ENCODE measurements around the gene GPHN.
"Not testable (repeated sequence)": the region's sequence is repeated elsewhere in the genome, so short reads cannot be mapped to it uniquely, and the experiment has no call there.

GPHN gene

DNA sequence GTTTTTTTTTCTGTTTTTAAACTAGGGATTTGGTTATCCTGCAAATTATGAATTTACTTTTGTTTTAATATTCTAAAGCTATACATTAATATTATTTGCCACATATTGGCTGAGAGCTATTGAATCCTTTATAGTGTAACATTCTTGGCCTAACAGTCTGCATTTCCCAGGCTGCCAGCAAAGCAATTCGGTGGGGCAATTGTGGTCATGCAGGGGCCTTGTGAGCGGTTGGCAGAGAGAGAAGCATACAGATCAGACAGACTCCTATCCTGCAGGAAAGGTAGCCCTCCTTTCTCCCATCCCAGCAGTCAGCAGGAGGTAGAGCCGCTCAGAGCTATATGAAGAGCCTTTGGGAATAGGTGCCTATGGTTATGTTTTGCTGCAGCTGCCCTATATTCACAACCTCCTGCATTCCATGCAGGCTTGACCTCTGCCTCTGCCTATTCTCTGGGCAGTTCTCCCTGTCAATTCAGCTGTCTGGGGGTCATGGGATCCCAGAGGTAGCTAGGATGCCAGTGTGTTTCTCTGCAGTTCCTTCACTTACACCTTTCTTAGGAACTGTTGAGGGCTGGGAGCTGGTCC, 144.7 kb downstream of the GPHN start:
- Histone ChIP-seq H3K27me3 (ENCODE audit: control insufficient read depth in 1 of 2, insufficient read depth in 2 of 2, low read length in 2 of 2) (no peaks in the 10 kb centered on the region), H3K9me3 (ENCODE audit: control insufficient read depth in 2 of 2, low read length in 2 of 2) (no peaks in the 10 kb centered on the region), H3K9ac (ENCODE audit: low read length in 2 of 2) (no peak overlapping the region), H3K36me3 (ENCODE audit: control insufficient read depth in 2 of 2, insufficient read depth in 2 of 2, low read length in 2 of 2) (no peaks in the 10 kb centered on the region), H3K4me1 (ENCODE audit: control insufficient read depth, insufficient read depth, low read length) (no peaks in the 10 kb centered on the region), H3K27ac (ENCODE audit: low read length) (no peak overlapping the region), H3K4me3 (ENCODE audit: low read length in 2 of 2) (no peak overlapping the region)

DNA sequence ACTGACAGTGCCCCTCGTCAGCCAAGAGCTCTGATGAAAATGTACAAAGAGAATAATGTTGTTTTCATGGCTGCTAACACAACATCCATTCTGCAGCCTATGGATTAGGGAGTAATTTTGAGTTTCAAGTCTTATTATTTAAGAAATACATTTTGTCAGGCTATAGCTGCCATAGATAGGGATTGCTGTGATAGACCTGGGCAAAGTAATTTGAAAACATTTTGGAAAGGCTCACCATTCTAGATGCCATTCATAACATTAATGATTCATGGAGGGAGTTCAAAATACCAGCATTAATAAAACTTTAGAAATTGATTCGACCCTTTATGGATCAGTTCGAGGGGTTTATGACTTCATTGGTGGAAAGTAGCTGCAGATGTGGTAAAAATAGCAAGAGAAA, 149.8 kb downstream of the GPHN start:
- H3K27ac ChIP-seq (ENCODE audit: low read length): no peak overlapping the region
- no peak overlapping the region for H3K9ac ChIP-seq (ENCODE audit: low read length in 2 of 2)
- peaks cover 0 to 2% of the 10 kb centered on the region in 2 donors for H3K9me3 ChIP-seq (ENCODE audit: control insufficient read depth in 2 of 2, low read length in 2 of 2)
- no peaks in the 10 kb centered on the region for H3K4me1 ChIP-seq (ENCODE audit: control insufficient read depth, insufficient read depth, low read length)
- H3K4me3 ChIP-seq (ENCODE audit: low read length in 2 of 2): no peak overlapping the region
- no peaks in the 10 kb centered on the region for H3K36me3 ChIP-seq (ENCODE audit: control insufficient read depth in 2 of 2, insufficient read depth in 2 of 2, low read length in 2 of 2)
- H3K27me3 ChIP-seq (ENCODE audit: control insufficient read depth in 1 of 2, insufficient read depth in 2 of 2, low read length in 2 of 2): no peaks in the 10 kb centered on the region

DNA sequence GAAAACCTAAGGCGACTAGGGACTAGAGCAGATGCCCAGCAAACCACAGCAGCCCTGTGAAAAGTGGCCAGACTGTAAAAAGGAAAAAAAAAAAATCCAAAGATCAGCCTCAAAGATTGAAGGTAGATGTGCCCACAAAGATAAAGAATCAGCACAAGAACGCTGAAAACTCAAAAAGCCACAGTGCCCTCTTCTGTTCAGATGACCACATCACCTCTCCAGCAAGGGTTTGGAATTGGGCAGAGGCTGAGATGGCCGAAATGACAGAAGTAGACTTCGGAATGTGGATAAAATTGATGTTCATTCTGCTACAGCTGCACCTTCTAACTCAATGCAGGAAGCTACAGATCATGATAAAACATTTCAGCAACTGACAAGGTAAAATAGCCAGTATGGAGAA, 154.4 kb downstream of the GPHN start:
- Histone ChIP-seq H3K9me3 (ENCODE audit: control insufficient read depth in 2 of 2, low read length in 2 of 2) (peaks cover 0 to 2% of the 10 kb centered on the region in 2 donors), H3K36me3 (ENCODE audit: control insufficient read depth in 2 of 2, insufficient read depth in 2 of 2, low read length in 2 of 2) (no peaks in the 10 kb centered on the region), H3K27ac (ENCODE audit: low read length) (no peak overlapping the region), H3K4me1 (ENCODE audit: control insufficient read depth, insufficient read depth, low read length) (no peaks in the 10 kb centered on the region), H3K27me3 (ENCODE audit: control insufficient read depth in 1 of 2, insufficient read depth in 2 of 2, low read length in 2 of 2) (no peaks in the 10 kb centered on the region), H3K4me3 (ENCODE audit: low read length in 2 of 2) (no peak overlapping the region), H3K9ac (ENCODE audit: low read length in 2 of 2) (no peak overlapping the region)

DNA sequence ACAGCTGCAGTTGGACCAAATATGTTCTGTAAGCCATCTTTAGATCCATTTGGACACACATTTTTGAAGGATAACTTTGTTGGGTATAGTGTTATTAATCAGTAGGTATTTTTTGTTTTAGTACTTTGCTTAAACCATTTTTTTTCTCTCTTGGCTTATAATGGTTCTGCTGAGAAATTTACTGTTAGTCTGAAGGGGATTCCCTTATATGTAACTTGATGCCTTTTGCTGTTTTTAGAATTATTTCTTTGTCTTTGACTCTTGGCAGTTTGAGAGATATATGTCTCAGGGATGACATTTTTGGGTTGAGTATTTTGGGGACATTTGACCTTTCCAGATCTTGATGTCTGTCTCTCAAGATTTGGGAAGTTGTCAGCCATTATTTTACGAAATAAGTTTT, 169.8 kb downstream of the GPHN start:
- no peaks in the 10 kb centered on the region for H3K4me1 ChIP-seq (ENCODE audit: control insufficient read depth, insufficient read depth, low read length)
- no peaks in the 10 kb centered on the region for H3K27me3 ChIP-seq (ENCODE audit: control insufficient read depth in 1 of 2, insufficient read depth in 2 of 2, low read length in 2 of 2)
- no peak overlapping the region for H3K9ac ChIP-seq (ENCODE audit: low read length in 2 of 2)
- no peak overlapping the region for H3K27ac ChIP-seq (ENCODE audit: low read length)
- H3K9me3 ChIP-seq (ENCODE audit: control insufficient read depth in 2 of 2, low read length in 2 of 2): peaks cover 0 to 16% of the 10 kb centered on the region in 2 donors
- H3K36me3 ChIP-seq (ENCODE audit: control insufficient read depth in 2 of 2, insufficient read depth in 2 of 2, low read length in 2 of 2): no peaks in the 10 kb centered on the region
- no peak overlapping the region for H3K4me3 ChIP-seq (ENCODE audit: low read length in 2 of 2)

DNA sequence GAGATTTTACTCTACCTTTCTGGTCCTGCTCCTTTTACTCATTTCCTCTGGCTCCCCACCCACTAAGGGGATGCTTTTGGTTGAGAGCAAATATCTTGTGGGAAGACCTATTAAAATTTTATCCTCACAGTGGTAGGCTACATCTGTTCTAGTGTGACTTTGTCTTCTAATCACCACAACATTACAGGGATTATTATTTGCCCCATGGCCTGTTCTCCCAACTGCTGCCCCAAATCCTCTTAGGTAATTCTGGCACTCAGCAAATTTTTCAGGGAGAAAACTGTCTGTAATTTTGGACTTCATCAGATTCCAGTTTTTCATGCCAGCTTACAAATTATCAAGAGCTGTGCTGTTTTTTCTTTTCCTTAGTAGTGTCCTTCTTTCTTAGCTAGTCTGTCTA, 172.3 kb downstream of the GPHN start:
- Histone ChIP-seq H3K9me3 (ENCODE audit: control insufficient read depth in 2 of 2, low read length in 2 of 2) (peaks cover 0 to 9% of the 10 kb centered on the region in 2 donors), H3K4me3 (ENCODE audit: low read length in 2 of 2) (no peak overlapping the region), H3K36me3 (ENCODE audit: control insufficient read depth in 2 of 2, insufficient read depth in 2 of 2, low read length in 2 of 2) (no peaks in the 10 kb centered on the region), H3K9ac (ENCODE audit: low read length in 2 of 2) (no peak overlapping the region), H3K27me3 (ENCODE audit: control insufficient read depth in 1 of 2, insufficient read depth in 2 of 2, low read length in 2 of 2) (no peaks in the 10 kb centered on the region), H3K4me1 (ENCODE audit: control insufficient read depth, insufficient read depth, low read length) (no peaks in the 10 kb centered on the region), H3K27ac (ENCODE audit: low read length) (no peak overlapping the region)

DNA sequence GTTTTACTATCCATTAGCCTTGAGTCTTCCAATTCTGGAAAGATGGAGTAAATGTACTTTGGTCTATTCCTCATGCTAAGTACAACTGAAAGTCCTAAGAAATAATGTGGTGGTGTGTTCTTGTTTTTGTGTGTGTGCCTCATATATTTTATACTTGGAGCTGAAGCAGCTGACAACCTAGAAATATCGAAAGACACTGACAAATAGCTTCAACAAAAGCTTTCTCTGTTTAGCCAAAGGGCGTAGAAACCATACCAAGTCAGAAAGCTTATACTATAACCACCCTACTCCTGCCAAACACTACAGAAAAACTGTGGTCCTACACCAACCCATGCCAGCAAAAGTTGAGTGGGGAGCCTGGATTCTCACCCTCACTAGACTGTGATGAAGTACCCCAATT, 188.4 kb downstream of the GPHN start:
- Histone ChIP-seq H3K36me3 (ENCODE audit: control insufficient read depth in 2 of 2, insufficient read depth in 2 of 2, low read length in 2 of 2) (no peaks in the 10 kb centered on the region), H3K4me1 (ENCODE audit: control insufficient read depth, insufficient read depth, low read length) (no peaks in the 10 kb centered on the region), H3K9me3 (ENCODE audit: control insufficient read depth in 2 of 2, low read length in 2 of 2) (no peaks in the 10 kb centered on the region), H3K27ac (ENCODE audit: low read length) (no peak overlapping the region), H3K27me3 (ENCODE audit: control insufficient read depth in 1 of 2, insufficient read depth in 2 of 2, low read length in 2 of 2) (no peaks in the 10 kb centered on the region), H3K4me3 (ENCODE audit: low read length in 2 of 2) (no peak overlapping the region), H3K9ac (ENCODE audit: low read length in 2 of 2) (no peak overlapping the region)

DNA sequence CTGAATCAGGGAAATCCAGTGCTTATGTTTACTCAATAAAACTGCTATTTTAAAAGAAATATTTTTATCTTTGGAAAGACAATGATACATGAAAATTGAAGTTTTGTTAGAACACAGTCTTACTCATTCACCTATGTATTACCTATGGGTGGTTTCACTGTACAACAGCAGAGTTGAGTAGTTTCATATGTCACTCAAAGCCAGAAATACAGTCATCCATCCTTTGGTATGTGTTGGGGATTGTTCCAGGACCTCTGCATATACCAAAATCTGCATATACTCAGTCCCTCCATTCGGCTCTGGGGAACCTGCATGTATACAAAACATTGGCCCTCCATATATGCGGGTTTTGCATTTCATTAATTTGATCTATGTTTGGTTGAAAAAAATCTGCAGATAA, 190.6 kb downstream of the GPHN start:
- Histone ChIP-seq H3K4me3 (ENCODE audit: low read length in 2 of 2) (no peak overlapping the region), H3K9me3 (ENCODE audit: control insufficient read depth in 2 of 2, low read length in 2 of 2) (no peaks in the 10 kb centered on the region), H3K27ac (ENCODE audit: low read length) (no peak overlapping the region), H3K27me3 (ENCODE audit: control insufficient read depth in 1 of 2, insufficient read depth in 2 of 2, low read length in 2 of 2) (no peaks in the 10 kb centered on the region), H3K36me3 (ENCODE audit: control insufficient read depth in 2 of 2, insufficient read depth in 2 of 2, low read length in 2 of 2) (no peaks in the 10 kb centered on the region), H3K4me1 (ENCODE audit: control insufficient read depth, insufficient read depth, low read length) (no peaks in the 10 kb centered on the region), H3K9ac (ENCODE audit: low read length in 2 of 2) (no peak overlapping the region)

DNA sequence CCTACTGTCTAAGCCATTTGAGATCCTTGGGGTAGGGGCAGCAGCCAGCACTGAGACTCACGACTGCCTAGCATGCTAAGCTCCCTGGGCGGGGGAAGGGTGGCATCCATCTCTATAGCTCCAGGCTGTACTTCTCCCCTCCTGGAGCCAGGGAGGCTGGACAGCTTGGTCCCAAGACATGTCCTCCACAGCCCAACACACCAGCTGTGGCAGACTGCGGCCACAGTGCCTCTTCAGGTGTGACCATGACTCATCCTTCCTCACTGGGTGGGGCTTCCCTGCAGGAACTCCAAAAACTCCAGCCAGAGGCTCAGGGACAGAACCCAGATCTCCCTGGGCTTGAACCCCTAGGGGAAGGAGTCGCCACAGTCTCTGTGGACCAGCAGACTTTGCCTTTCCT, 193.9 kb downstream of the GPHN start:
- no peak overlapping the region for H3K27ac ChIP-seq (ENCODE audit: low read length)
- no peak overlapping the region for H3K9ac ChIP-seq (ENCODE audit: low read length in 2 of 2)
- no peaks in the 10 kb centered on the region for H3K9me3 ChIP-seq (ENCODE audit: control insufficient read depth in 2 of 2, low read length in 2 of 2)
- no peak overlapping the region for H3K4me3 ChIP-seq (ENCODE audit: low read length in 2 of 2)
- no peaks in the 10 kb centered on the region for H3K36me3 ChIP-seq (ENCODE audit: control insufficient read depth in 2 of 2, insufficient read depth in 2 of 2, low read length in 2 of 2)
- no peaks in the 10 kb centered on the region for H3K4me1 ChIP-seq (ENCODE audit: control insufficient read depth, insufficient read depth, low read length)
- H3K27me3 ChIP-seq (ENCODE audit: control insufficient read depth in 1 of 2, insufficient read depth in 2 of 2, low read length in 2 of 2): no peaks in the 10 kb centered on the region

DNA sequence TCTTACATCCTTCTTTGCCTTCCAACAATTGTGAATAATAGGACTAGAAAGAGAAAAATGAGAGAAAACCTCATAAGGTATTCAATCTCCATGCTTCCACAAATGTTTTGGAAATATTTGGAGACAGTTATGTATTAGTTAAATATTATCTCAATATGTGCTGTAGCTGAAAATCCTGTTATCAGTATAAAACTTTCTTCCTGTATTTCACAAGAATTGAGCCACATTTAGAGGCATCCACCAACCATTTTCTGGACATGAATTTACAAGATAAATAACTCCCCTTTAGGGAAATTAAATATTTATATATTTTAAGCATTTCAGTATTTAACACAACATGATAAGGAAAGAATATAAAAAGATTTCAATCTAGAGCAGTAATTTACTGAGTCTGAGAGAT, 200.3 kb downstream of the GPHN start:
- no peak overlapping the region for H3K27ac ChIP-seq (ENCODE audit: low read length)
- H3K9me3 ChIP-seq (ENCODE audit: control insufficient read depth in 2 of 2, low read length in 2 of 2): no peaks in the 10 kb centered on the region
- H3K4me3 ChIP-seq (ENCODE audit: low read length in 2 of 2): no peak overlapping the region
- no peaks in the 10 kb centered on the region for H3K4me1 ChIP-seq (ENCODE audit: control insufficient read depth, insufficient read depth, low read length)
- H3K27me3 ChIP-seq (ENCODE audit: control insufficient read depth in 1 of 2, insufficient read depth in 2 of 2, low read length in 2 of 2): no peaks in the 10 kb centered on the region
- H3K9ac ChIP-seq (ENCODE audit: low read length in 2 of 2): no peak overlapping the region
- H3K36me3 ChIP-seq (ENCODE audit: control insufficient read depth in 2 of 2, insufficient read depth in 2 of 2, low read length in 2 of 2): no peaks in the 10 kb centered on the region

DNA sequence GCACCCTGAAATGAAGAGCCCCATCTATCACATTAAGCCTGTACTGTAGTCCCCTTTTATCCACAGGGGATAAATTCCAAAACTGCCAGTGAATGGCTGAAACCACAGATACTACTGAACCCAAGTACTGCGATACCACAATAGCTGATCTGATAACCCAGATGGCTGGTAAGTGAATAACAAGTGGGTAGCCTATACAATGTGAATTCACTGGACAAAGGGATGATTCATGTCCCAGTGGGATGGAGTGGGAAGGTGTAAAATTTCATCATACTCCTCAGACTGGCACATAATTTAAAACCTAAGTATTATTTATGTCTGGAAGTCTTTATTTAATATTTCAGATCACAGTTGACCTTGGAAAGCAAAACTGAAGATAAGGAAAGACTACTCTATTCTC, 201.3 kb downstream of the GPHN start:
- no peak overlapping the region for H3K27ac ChIP-seq (ENCODE audit: low read length)
- no peak overlapping the region for H3K4me3 ChIP-seq (ENCODE audit: low read length in 2 of 2)
- H3K36me3 ChIP-seq (ENCODE audit: control insufficient read depth in 2 of 2, insufficient read depth in 2 of 2, low read length in 2 of 2): no peaks in the 10 kb centered on the region
- H3K4me1 ChIP-seq (ENCODE audit: control insufficient read depth, insufficient read depth, low read length): no peaks in the 10 kb centered on the region
- no peaks in the 10 kb centered on the region for H3K9me3 ChIP-seq (ENCODE audit: control insufficient read depth in 2 of 2, low read length in 2 of 2)
- H3K27me3 ChIP-seq (ENCODE audit: control insufficient read depth in 1 of 2, insufficient read depth in 2 of 2, low read length in 2 of 2): no peaks in the 10 kb centered on the region
- no peak overlapping the region for H3K9ac ChIP-seq (ENCODE audit: low read length in 2 of 2)

DNA sequence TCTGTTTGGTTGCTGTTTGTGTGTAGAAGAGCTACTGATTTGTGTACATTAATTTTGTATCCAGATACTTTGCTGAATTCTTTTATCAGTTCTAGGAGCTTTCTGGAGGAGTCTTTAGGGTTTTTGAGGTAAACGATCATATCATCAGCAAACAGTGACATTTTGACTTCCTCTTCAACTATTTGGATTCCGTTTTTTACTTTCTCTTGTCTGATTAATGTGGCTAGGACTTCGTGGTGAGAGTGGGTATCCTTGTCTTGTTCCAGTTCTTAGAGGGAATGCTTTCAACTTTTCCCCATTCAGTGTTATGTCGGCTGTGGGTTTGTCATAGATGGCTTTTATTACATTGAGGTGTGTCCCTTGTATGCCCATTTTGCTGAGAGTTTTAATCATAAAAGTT, 206.3 kb downstream of the GPHN start:
- not testable (repeated sequence) for H3K9me3 ChIP-seq (ENCODE audit: control insufficient read depth in 2 of 2, low read length in 2 of 2); H3K27me3 ChIP-seq (ENCODE audit: control insufficient read depth in 1 of 2, insufficient read depth in 2 of 2, low read length in 2 of 2); H3K4me3 ChIP-seq (ENCODE audit: low read length in 2 of 2); H3K36me3 ChIP-seq (ENCODE audit: control insufficient read depth in 2 of 2, insufficient read depth in 2 of 2, low read length in 2 of 2); H3K9ac ChIP-seq (ENCODE audit: low read length in 2 of 2); H3K27ac ChIP-seq (ENCODE audit: low read length); H3K4me1 ChIP-seq (ENCODE audit: control insufficient read depth, insufficient read depth, low read length)

Data from stomach smooth muscle (tissue), 2 donors.